ENCODE measurements around the gene ABHD15.
A peak's percentile ranks its signal among the peaks of the same experiment; 100 is the strongest.

ABHD15 gene

GRCh38 chr17:29566473-29567303 is at the start of gene ABHD15:
Gene ABHD15 (minus strand): TSS chr17:29567037. CDS start chr17:29566966, 71 bp downstream.
- peak; percentile 54 for DNase-seq

- DNase-seq = peak; percentile 85
These were observed 48.9 kb upstream of the ABHD15 start for GRCh38 chr17:29615492-29616299.

GRCh38 chr17:29615048-29615385 is 48.2 kb upstream of the ABHD15 start:
- DNase-seq = peak; percentile 75

GRCh38 chr17:29614349-29615047 is 47.7 kb upstream of the ABHD15 start:
- DNase-seq = no peak

- DNase-seq = no peak
These were observed 47.0 kb upstream of the ABHD15 start for GRCh38 chr17:29613856-29614255.

GRCh38 chr17:29613352-29613837 is 46.6 kb upstream of the ABHD15 start:
- DNase-seq = peak; percentile 90

- DNase-seq = no peak
These were observed 45.8 kb upstream of the ABHD15 start for GRCh38 chr17:29612404-29613280.

GRCh38 chr17:29612094-29612403 is 45.2 kb upstream of the ABHD15 start:
- no peak for DNase-seq

- no peak for DNase-seq
These were observed 44.7 kb upstream of the ABHD15 start for GRCh38 chr17:29611351-29612093.

- no peak for DNase-seq
These were observed 43.6 kb upstream of the ABHD15 start for GRCh38 chr17:29610395-29610794.

- DNase-seq = no peak
These were observed 42.1 kb upstream of the ABHD15 start for GRCh38 chr17:29608986-29609385.

GRCh38 chr17:29607557-29608195 is 40.8 kb upstream of the ABHD15 start:
- no peak for DNase-seq

GRCh38 chr17:29603109-29603674 is 36.4 kb upstream of the ABHD15 start:
- no peak for DNase-seq

GRCh38 chr17:29597361-29598172 is 30.7 kb upstream of the ABHD15 start:
- no peak for DNase-seq

- no peak for DNase-seq
These were observed 30.0 kb upstream of the ABHD15 start for GRCh38 chr17:29596811-29597210.

GRCh38 chr17:29595943-29596774 is 29.3 kb upstream of the ABHD15 start:
- no peak for DNase-seq

- no peak for DNase-seq
These were observed 28.5 kb upstream of the ABHD15 start for GRCh38 chr17:29595107-29595942.

GRCh38 chr17:29594519-29595090 is 27.8 kb upstream of the ABHD15 start:
- no peak for DNase-seq

Measured in activated effector memory CD4-positive, alpha-beta T cell treated with Interleukin-2 at 50 U/mL for 16 hours (primary cell).